ENCODE measurements around the gene TNFAIP8L1.

DNA sequence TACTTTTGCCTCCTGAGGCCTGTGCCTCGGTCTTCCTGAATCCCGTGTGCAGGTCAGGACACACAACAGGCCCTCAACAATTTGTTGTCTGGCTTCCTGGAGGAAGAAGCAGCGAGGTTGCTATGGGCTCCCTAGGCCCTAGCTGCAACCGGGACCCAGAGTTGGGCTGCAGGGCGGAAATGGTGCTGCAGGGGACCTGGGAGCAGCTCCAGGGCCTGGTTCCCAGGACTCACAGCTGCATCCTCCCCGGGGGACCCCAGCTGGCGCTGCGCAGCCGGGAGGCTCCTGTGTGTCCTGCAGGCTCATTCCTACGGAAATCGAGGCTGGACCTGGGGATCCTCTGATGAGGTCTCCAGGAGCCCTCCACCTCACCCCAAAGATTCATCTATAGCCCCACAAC is 999 bp upstream of the TNFAIP8L1 start:
- TF ChIP-seq SP1 (IDR thresholded peaks at IDR 0.05) (no peak), JUND (IDR thresholded peaks at IDR 0.05) (no peak)
- TF ChIP-seq, protein P1, sequence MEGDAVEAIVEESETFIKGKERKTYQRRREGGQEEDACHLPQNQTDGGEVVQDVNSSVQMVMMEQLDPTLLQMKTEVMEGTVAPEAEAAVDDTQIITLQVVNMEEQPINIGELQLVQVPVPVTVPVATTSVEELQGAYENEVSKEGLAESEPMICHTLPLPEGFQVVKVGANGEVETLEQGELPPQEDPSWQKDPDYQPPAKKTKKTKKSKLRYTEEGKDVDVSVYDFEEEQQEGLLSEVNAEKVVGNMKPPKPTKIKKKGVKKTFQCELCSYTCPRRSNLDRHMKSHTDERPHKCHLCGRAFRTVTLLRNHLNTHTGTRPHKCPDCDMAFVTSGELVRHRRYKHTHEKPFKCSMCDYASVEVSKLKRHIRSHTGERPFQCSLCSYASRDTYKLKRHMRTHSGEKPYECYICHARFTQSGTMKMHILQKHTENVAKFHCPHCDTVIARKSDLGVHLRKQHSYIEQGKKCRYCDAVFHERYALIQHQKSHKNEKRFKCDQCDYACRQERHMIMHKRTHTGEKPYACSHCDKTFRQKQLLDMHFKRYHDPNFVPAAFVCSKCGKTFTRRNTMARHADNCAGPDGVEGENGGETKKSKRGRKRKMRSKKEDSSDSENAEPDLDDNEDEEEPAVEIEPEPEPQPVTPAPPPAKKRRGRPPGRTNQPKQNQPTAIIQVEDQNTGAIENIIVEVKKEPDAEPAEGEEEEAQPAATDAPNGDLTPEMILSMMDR (IDR thresholded peaks at IDR 0.05; ENCODE audit: low read depth, low read length, missing input control), result no peak

Data from liver (tissue), 3 donors.